Fibroblast of lung (primary cell): ENCODE results near the gene RNASE13. TPM values are rescaled to one million over a fixed set of nuclear protein-coding genes. Genes with fewer than 3 reads are reported as not detected.
A peak's percentile ranks its signal among the peaks of the same experiment; 100 is the strongest.

Experiments used
- DNase-seq, 2 donors: peaks; one replicate each; pipeline versions ENCODE4 v3.0.0 to v3.0.0-alpha.2; 2010; ENCODE audit warnings: low read depth in 2 of 2
- H2AFZ ChIP-seq: 2 replicates; pipeline ENCODE4 v1.5.1; 2012; ENCODE audit warnings: low read length, control low read depth, inconsistent platforms
- H3K27ac ChIP-seq: 2 replicates; pipeline ENCODE4 v1.5.1; 2011; ENCODE audit warnings: low read length, control low read depth; ENCODE audit not compliant: insufficient read depth
- H3K27me3 ChIP-seq: 2 replicates; pipeline ENCODE4 v1.5.1; 2011; ENCODE audit warnings: mild to moderate bottlenecking, low read length; ENCODE audit not compliant: control insufficient read depth, insufficient read depth
- H3K36me3 ChIP-seq: 2 replicates; pipeline ENCODE4 v1.5.1; 2011; ENCODE audit warnings: low read length; ENCODE audit not compliant: control insufficient read depth, insufficient read depth
- H3K4me1 ChIP-seq: 2 replicates; pipeline ENCODE4 v1.5.1; 2011; ENCODE audit warnings: low read length; ENCODE audit not compliant: control insufficient read depth, insufficient read depth; ENCODE audit errors: extremely low read depth
- H3K4me2 ChIP-seq: 2 replicates; pipeline ENCODE4 v1.5.1; 2011; ENCODE audit warnings: low read length, control low read depth; ENCODE audit not compliant: insufficient read depth; ENCODE audit errors: extremely low read depth
- H3K4me3 ChIP-seq, 4 experiments: fragments of 200-600 bp in 1 of 4; sonication (generic) in 1 of 4; replicated peaks in 1 of 4; 2 replicates each; pipeline ENCODE4 v1.5.1; 2011 to 2016; ENCODE audit warnings: low read length in 4 of 4, low read depth in 3 of 4, mild to moderate bottlenecking in 3 of 4, control low read depth in 2 of 4, inconsistent platforms in 1 of 4, mixed read lengths in 1 of 4; ENCODE audit not compliant: insufficient read depth in 1 of 4; ENCODE audit errors: control extremely low read depth in 1 of 4
- H3K79me2 ChIP-seq: 2 replicates; pipeline ENCODE4 v1.5.1; 2012; ENCODE audit warnings: mild to moderate bottlenecking, low read length, inconsistent platforms; ENCODE audit not compliant: control insufficient read depth, insufficient read depth
- H3K9ac ChIP-seq: 2 replicates; pipeline ENCODE4 v1.5.1; 2011; ENCODE audit warnings: mild to moderate bottlenecking, low read length, control low read depth; ENCODE audit not compliant: insufficient read depth
- H3K9me3 ChIP-seq: 2 replicates; pipeline ENCODE4 v1.5.1; 2012; ENCODE audit warnings: low read depth, low read length; ENCODE audit not compliant: control insufficient read depth, insufficient read depth
- H4K20me1 ChIP-seq: 2 replicates; pipeline ENCODE4 v1.5.1; 2011; ENCODE audit warnings: low read length; ENCODE audit not compliant: control insufficient read depth, insufficient read depth; ENCODE audit errors: extremely low read depth
- CTCF ChIP-seq, 2 donors: IDR thresholded peaks in 1 of 2; conservative IDR thresholded peaks in 1 of 2; 1 replicate in 1 of 2; 2 replicates in 1 of 2; pipeline ENCODE4 v1.5.1; 2011 to 2012; ENCODE audit warnings: low read length in 2 of 2, control low read depth in 1 of 2, inconsistent platforms in 1 of 2, low read depth in 1 of 2, mild to moderate bottlenecking in 1 of 2
- EZH2 ChIP-seq: IDR thresholded peaks from 2 replicates; pipeline ENCODE4 v1.5.1; 2012; ENCODE audit warnings: low read length, control low read depth, mild to moderate bottlenecking; ENCODE audit errors: missing control alignments
- polyA plus RNA-seq, 2 donors: library from polyadenylated mRNA; depleted of rRNA in 1 of 2; stranded (reverse) in 1 of 2; unstranded in 1 of 2; fragments of >200 nt; gene quantifications; 2 replicates each; pipeline ENCODE4 v1.2.1, GENCODE V29; 2011 to 2012; ENCODE audit warnings: missing spikeins in 1 of 2
- total RNA-seq: library from RNA; depleted of rRNA; stranded (reverse); fragments of >200 nt; gene quantifications from 2 replicates; pipeline ENCODE4 v1.2.1, GENCODE V29; 2014

The RNASE13 gene
- total and polyA plus RNA-seq, 2 donors (not counting 1 experiment from before 2014, with no cell fraction given) = not detected

DNA sequence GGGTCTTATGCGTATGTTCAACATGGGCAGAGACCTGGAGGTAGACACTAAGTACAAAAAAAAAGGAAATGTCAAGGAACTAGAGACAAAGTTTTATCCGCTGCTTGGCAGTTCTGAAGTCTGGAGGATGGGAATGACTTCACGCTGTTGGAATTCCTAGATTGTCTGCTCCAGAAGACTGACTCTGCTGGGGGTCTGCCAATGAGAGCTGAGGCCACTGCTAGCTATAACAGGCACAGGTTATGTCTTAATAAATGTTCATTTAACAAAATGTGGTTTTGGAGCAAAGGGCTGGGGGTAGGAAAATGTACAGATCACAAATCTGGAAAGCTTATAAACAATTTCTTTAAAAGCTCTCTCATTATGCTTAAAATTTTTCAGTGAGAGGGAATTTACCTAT is 28.9 kb upstream of the RNASE13 start:
- H3K9ac ChIP-seq = no peak overlapping the region
- no peaks in the 10 kb centered on the region for H3K36me3 ChIP-seq
- H3K27ac ChIP-seq = no peak overlapping the region
- no peak for TF ChIP-seq CTCF (conservative IDR thresholded peaks at IDR 0.05 in 1 of 2, IDR thresholded peaks at IDR 0.05 in 1 of 2; ENCODE audit: low read depth in 1 of 2, low read length in 2 of 2)
- no peak for TF ChIP-seq EZH2
- no peaks in the 10 kb centered on the region for H4K20me1 ChIP-seq
- H3K27me3 ChIP-seq = peaks cover 8% of the 10 kb centered on the region
- DNase-seq = peak; percentile 66 to 88
- H3K4me3 ChIP-seq = no peak overlapping the region
- H2AFZ ChIP-seq = no peak overlapping the region
- no peaks in the 10 kb centered on the region for H3K79me2 ChIP-seq
- H3K4me1 ChIP-seq = no peaks in the 10 kb centered on the region
- H3K9me3 ChIP-seq = no peaks in the 10 kb centered on the region
- no peak overlapping the region for H3K4me2 ChIP-seq

- Histone ChIP-seq H3K4me3 (no peak overlapping the region), H3K4me2 (no peak overlapping the region), H3K9me3 (no peaks in the 10 kb centered on the region), H3K9ac (no peak overlapping the region), H3K36me3 (no peaks in the 10 kb centered on the region), H3K4me1 (no peaks in the 10 kb centered on the region), H3K79me2 (no peaks in the 10 kb centered on the region), H3K27ac (no peak overlapping the region), H4K20me1 (no peaks in the 10 kb centered on the region), H3K27me3 (peaks cover 8% of the 10 kb centered on the region), H2AFZ (no peak overlapping the region)
- TF ChIP-seq CTCF (conservative IDR thresholded peaks at IDR 0.05 in 1 of 2, IDR thresholded peaks at IDR 0.05 in 1 of 2; ENCODE audit: low read depth in 1 of 2, low read length in 2 of 2) (no peak), EZH2 (no peak)
- no peak for DNase-seq
Observed at GRCh38 chr14:21061347-21061668, 26.7 kb upstream of the RNASE13 start.

- H3K79me2 ChIP-seq = no peaks in the 10 kb centered on the region
- H3K27ac ChIP-seq = no peak overlapping the region
- no peaks in the 10 kb centered on the region for H3K9me3 ChIP-seq
- no peak for TF ChIP-seq EZH2
- TF ChIP-seq CTCF (conservative IDR thresholded peaks at IDR 0.05 in 1 of 2, IDR thresholded peaks at IDR 0.05 in 1 of 2; ENCODE audit: low read depth in 1 of 2, low read length in 2 of 2) = no peak
- no peak overlapping the region for H3K4me3 ChIP-seq
- no peaks in the 10 kb centered on the region for H3K36me3 ChIP-seq
- no peak overlapping the region for H3K9ac ChIP-seq
- H2AFZ ChIP-seq = no peak overlapping the region
- no peaks in the 10 kb centered on the region for H4K20me1 ChIP-seq
- peaks cover 8% of the 10 kb centered on the region for H3K27me3 ChIP-seq
- H3K4me1 ChIP-seq = no peaks in the 10 kb centered on the region
- no peak overlapping the region for H3K4me2 ChIP-seq
- DNase-seq = no peak
Observed at GRCh38 chr14:21060614-21061346, 26.2 kb upstream of the RNASE13 start.
